ENCODE data around the gene ARL3.

Gene ARL3

GRCh38 chr10:102656026-102656425 is 58.2 kb downstream of the ARL3 start:
- Histone ChIP-seq H3K27me3 (no peaks in the 10 kb centered on the region), H3K4me3 (ENCODE audit: low read depth, low read length) (no peak overlapping the region), H3K9me3 (no peaks in the 10 kb centered on the region), H3K36me3 (peaks cover 51% of the 10 kb centered on the region), H3K4me1 (peaks cover 6% of the 10 kb centered on the region)
- TF ChIP-seq, protein P1, sequence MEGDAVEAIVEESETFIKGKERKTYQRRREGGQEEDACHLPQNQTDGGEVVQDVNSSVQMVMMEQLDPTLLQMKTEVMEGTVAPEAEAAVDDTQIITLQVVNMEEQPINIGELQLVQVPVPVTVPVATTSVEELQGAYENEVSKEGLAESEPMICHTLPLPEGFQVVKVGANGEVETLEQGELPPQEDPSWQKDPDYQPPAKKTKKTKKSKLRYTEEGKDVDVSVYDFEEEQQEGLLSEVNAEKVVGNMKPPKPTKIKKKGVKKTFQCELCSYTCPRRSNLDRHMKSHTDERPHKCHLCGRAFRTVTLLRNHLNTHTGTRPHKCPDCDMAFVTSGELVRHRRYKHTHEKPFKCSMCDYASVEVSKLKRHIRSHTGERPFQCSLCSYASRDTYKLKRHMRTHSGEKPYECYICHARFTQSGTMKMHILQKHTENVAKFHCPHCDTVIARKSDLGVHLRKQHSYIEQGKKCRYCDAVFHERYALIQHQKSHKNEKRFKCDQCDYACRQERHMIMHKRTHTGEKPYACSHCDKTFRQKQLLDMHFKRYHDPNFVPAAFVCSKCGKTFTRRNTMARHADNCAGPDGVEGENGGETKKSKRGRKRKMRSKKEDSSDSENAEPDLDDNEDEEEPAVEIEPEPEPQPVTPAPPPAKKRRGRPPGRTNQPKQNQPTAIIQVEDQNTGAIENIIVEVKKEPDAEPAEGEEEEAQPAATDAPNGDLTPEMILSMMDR (IDR thresholded peaks at IDR 0.05; ENCODE audit: low read depth, low read length), result no peak
- no peak for DNase-seq

DNA sequence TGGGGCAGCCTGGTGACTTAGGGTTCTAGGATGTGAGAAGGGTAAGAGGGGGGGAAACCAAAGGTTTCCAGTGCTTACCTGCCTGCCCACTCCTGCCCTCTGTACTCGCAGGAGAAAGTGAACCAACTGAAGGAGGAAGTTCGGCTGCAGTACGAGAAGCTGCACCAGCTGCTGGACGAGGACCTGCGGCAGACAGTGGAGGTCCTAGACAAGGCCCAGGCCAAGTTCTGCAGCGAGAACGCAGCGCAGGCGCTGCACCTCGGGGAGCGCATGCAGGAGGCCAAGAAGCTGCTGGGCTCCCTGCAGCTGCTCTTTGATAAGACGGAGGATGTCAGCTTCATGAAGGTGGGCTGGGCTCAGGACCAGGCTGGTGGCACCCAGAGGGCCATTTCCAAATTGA is 59.2 kb downstream of the ARL3 start:
- Histone ChIP-seq H3K36me3 (peaks cover 51% of the 10 kb centered on the region), H3K4me3 (ENCODE audit: low read depth, low read length) (no peak overlapping the region), H3K9me3 (no peaks in the 10 kb centered on the region), H3K27me3 (no peaks in the 10 kb centered on the region), H3K4me1 (0 out of 2 replicates have a peak, but pooled peaks cover 6% of the 10 kb centered on the region)
- DNase-seq, result no peak
- TF ChIP-seq, protein P1 (IDR thresholded peaks at IDR 0.05; ENCODE audit: low read depth, low read length), result no peak

DNA sequence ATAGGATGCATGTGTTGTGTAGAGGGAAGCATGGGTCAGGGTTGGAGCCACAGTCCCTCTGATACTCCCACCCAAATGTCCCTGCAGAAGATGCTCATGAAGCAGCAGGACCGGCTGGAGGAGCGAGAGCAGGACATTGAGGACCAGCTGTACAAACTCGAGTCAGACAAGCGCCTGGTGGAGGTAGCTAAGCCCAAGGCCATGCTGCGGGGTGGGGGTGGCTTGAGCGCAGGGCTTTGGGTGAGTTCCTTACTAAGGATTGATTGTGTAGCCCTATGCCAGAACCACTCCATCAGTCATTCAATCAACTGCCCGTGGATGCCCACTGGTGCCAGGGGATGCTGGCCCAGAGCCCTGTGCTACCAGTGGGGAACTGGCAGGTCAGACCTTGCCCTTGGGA is 59.6 kb downstream of the ARL3 start:
- no peaks in the 10 kb centered on the region for H3K27me3 ChIP-seq
- peaks cover 51% of the 10 kb centered on the region for H3K36me3 ChIP-seq
- H3K4me1 ChIP-seq, result peaks cover 7% of the 10 kb centered on the region
- DNase-seq, result no peak
- TF ChIP-seq, protein P1 (IDR thresholded peaks at IDR 0.05; ENCODE audit: low read depth, low read length), result no peak
- no peaks in the 10 kb centered on the region for H3K9me3 ChIP-seq
- H3K4me3 ChIP-seq (ENCODE audit: low read depth, low read length), result no peak overlapping the region

GRCh38 chr10:102653060-102653459 is 61.1 kb downstream of the ARL3 start:
- H3K36me3 ChIP-seq, result peaks cover 45% of the 10 kb centered on the region
- DNase-seq, result no peak
- peaks cover 8% of the 10 kb centered on the region for H3K4me1 ChIP-seq
- H3K27me3 ChIP-seq, result no peaks in the 10 kb centered on the region
- TF ChIP-seq, protein P1 (IDR thresholded peaks at IDR 0.05; ENCODE audit: low read depth, low read length), result no peak
- no peak overlapping the region for H3K4me3 ChIP-seq (ENCODE audit: low read depth, low read length)
- H3K9me3 ChIP-seq, result no peaks in the 10 kb centered on the region

GRCh38 chr10:102652170-102652916 is 61.9 kb downstream of the ARL3 start:
- Histone ChIP-seq H3K9me3 (no peaks in the 10 kb centered on the region), H3K4me1 (peaks cover 8% of the 10 kb centered on the region), H3K36me3 (peaks cover 49% of the 10 kb centered on the region), H3K4me3 (ENCODE audit: low read depth, low read length) (no peak overlapping the region), H3K27me3 (no peaks in the 10 kb centered on the region)
- TF ChIP-seq, protein P1 (IDR thresholded peaks at IDR 0.05; ENCODE audit: low read depth, low read length), result no peak
- no peak for DNase-seq

- H3K4me1 ChIP-seq, result peaks cover 8% of the 10 kb centered on the region
- TF ChIP-seq, protein P1 (IDR thresholded peaks at IDR 0.05; ENCODE audit: low read depth, low read length), result no peak
- no peak for DNase-seq
- H3K9me3 ChIP-seq, result no peaks in the 10 kb centered on the region
- no peaks in the 10 kb centered on the region for H3K27me3 ChIP-seq
- peaks cover 44% of the 10 kb centered on the region for H3K36me3 ChIP-seq
- H3K4me3 ChIP-seq (ENCODE audit: low read depth, low read length), result no peak overlapping the region
These were observed 62.6 kb downstream of the ARL3 start for GRCh38 chr10:102651455-102652169.

Measured in BE2C (cell line).